Glomerular visceral epithelial cell (primary cell): Measurements from ENCODE around the gene LIMD2.

Experiments used
- DNase-seq: peaks from one replicate; pipeline ENCODE4 v3.0.0-alpha.2; 2016; ENCODE audit errors: extremely low spot score

The LIMD2 gene

GRCh38 chr17:63701456-63701820, 1.5 kb upstream of the LIMD2 start:
- no peak for DNase-seq

DNA sequence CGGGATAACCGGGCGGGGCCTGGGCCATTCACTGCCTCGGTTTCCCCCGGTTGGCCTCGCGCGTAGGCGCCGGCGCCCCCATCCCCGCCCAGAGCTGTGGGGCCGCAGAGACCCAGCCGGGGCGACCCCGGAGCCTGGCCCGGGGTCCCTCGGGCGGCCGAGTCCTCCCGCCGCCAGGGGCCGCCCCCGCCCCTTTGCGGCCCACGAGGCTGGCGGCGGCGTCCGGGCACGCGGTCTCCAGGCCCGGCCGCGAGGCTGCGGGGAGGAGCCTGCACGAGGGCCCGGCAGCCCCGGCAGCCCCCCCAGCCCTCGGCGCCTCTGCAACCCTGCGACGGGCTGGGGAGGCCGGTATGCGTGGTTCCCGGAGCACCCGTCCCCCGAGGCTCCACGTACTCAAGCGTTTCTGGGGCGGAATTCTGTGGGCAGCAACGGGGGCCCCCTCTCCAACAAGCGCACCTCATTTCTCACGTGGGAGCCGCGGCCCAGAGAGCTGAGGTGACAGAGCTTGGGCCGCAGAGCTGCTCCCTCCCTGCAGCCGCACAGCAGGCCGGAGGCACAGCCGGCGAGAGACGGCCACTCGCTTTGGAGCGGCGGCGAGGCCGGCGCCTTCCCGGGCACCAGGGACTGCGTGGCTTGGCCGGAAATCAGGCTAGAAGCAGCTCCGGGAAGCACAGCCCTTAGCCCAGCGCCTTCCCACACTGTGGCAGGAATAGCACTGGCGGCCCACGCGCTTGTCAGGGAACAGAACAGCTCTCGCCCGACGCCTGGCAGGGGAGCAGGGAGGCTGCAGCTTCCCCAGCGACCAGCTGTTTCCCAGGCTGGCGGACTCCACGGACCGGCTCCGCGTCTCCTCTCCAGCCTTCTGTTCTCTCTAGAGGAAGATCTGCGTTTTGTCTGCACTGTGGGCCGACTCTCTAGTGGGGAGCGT, 867 bp upstream of the LIMD2 start:
- DNase-seq = no peak

GRCh38 chr17:63698886-63699637, 863 bp downstream of the LIMD2 start:
- DNase-seq = peak; percentile 68

DNA sequence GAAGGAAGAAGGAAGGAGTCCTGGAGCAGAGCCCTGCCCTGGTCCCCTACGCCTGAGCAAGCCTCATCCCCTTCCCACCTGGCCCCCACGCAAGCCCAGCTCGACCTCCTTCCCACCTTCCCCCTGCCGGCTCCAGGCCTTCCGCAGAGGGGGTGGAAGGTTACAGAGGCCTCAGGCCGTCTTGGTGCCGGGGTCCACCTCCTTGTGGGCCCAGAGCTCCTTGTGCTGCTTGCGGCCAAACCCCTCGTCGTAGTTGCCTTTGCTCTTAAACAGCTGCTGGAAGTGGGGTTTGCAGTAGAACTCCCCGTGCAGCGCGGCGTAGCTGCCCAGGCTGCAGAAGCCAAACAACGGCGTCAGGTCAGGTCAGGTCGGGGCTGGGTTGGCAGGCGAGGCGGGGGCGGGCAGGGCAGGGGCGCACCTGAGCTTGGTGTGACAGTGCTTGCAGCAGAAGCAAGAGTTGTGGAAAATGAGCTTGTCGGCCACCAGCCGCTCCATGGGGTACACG, 1.5 kb downstream of the LIMD2 start:
- DNase-seq = no peak

DNA sequence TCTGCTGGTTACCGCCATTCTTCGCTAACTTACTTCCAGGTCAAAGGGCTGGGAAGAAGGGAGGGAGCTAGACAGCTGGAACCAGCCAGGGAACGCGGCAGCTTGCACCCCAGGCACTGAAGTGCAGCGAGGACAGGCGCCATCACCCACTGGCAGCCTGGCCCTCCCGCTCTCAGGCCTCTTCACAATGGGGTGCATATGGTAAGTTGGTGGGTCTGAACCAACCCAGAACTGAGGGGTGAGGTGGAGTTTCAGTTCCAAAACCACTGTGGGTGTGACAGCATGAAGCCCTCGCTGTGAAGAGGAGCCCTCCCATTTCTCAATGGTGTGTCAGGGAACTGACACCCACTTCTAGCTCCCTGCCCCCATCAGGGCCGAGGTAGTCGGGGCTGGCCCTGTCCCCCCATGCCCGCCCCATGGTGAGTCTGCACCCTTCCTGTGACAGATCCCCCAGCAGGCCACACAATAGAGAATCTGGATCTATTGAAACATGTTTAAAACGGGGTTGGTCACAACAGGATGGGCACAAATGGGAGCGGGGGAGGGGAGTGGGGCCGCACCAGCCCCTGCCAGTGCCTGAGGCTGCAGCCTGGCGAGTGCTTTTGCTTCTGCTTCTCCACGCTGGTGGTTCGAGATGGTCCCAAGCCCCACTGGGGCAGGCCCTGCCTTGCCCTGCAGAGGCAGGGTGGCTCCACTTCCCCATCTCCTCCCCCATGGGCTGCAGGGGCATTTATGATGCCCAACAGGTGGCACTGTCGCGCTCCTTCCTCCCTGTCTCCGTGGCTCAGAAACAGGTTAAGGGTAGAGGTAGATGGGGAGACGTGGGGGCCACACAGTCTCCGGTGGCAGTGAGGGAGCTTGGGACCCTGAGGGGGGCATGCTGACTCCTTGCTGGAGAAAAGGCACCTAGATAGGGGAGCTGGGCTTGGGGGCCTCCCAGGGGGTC, 2.3 kb downstream of the LIMD2 start:
- DNase-seq = peak; percentile 59

GRCh38 chr17:63696381-63696961, 3.5 kb downstream of the LIMD2 start:
- peak; percentile 52 for DNase-seq

GRCh38 chr17:63695889-63696288, 4.0 kb downstream of the LIMD2 start:
- no peak for DNase-seq

DNA sequence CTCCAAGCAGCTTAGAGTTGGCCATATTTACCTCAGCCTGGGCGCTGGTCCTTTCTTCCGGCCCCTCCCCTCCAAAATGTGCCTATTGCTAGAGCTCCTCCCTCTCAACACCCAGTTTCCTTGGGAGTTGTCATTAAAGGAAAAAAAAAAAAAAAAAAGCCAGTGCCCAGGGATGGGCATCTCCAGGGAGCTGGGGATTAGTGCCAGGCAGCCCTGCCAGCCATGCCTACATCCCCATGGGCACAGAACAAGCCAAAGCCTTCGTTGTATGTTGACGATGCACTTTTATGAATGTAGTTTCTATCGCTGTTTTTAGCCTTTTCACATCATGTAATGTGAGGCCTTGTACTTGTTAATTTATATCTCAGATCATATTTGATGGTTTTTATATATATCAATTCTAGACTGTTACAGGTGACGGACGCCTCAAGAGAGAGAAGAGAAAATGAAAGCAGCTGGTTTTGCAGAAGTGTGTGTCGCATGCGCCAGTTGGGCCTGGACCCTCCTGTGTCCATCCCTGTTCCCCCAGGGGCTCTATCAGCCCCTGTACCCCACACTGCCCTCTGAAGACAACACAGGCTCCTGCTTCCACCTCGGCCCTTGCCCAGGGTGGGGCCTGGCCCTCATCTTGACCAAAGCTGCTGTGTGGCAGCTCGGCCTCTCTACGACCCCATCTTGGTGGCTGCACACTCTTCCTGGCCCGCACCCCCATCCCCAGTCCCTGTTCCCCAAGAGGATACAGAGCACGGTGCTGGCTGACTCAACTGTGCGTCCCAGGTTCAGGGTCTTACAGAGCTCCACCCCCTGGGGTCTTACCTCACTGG, 4.8 kb downstream of the LIMD2 start:
- no peak for DNase-seq

- no peak for DNase-seq
These were observed 5.5 kb downstream of the LIMD2 start for GRCh38 chr17:63694229-63694949.

GRCh38 chr17:63693411-63694113, 6.4 kb downstream of the LIMD2 start:
- no peak for DNase-seq

- DNase-seq = no peak
These were observed 7.6 kb downstream of the LIMD2 start for GRCh38 chr17:63692195-63692816.

DNA sequence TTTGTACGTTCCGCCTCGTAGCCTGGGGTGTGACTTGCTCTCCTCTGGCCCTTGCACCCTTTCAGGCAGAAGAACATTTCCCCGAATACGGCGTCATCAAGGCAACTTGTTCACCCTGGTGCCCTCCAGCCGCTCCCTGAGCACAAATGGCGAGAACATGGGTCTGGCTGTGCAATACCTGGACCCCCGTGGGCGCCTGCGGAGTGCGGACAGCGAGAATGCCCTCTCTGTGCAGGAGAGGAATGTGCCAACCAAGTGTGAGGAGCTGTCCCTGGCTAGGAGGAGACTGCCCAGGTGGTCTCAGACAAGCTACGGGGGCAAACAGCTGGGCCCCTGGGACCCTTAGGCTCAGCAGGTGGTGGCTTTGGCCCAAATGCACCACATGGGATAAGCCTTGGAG, 10.4 kb downstream of the LIMD2 start:
- no peak for DNase-seq

DNA sequence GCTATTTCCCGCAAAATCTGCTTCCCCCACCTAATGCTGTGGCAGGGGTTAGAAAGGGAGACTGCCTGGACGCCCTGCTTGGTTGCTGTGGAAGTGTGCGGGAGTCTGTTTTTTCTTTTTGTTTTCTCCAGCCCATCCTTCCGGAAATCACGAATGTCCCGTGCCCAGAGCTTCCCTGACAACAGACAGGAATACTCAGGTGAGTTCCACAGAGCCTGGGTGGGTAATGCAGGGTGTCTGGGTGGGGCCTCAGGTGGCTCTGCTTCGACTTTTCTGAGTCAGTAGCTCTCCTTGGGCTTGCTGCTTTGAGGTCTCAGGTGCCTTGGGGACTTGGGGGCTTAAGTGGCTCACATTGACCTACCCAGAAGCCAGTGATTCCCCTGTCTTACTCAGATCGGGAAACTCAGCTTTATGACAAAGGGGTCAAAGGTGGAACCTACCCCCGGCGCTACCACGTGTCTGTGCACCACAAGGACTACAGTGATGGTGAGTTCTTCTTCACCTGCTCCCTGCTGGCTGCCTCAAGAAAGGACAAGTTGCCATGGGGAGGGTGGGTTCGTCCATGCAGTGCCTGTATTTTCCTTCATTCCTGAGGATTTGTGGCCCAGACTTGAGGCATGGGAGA, 11.4 kb downstream of the LIMD2 start:
- no peak for DNase-seq

- DNase-seq = no peak
These were observed 13.7 kb downstream of the LIMD2 start for GRCh38 chr17:63686138-63686685.

GRCh38 chr17:63685578-63685977, 14.3 kb downstream of the LIMD2 start:
- no peak for DNase-seq

- DNase-seq = no peak
These were observed 14.9 kb downstream of the LIMD2 start for GRCh38 chr17:63685041-63685440.

- DNase-seq = no peak
These were observed 16.9 kb downstream of the LIMD2 start for GRCh38 chr17:63682981-63683380.

DNA sequence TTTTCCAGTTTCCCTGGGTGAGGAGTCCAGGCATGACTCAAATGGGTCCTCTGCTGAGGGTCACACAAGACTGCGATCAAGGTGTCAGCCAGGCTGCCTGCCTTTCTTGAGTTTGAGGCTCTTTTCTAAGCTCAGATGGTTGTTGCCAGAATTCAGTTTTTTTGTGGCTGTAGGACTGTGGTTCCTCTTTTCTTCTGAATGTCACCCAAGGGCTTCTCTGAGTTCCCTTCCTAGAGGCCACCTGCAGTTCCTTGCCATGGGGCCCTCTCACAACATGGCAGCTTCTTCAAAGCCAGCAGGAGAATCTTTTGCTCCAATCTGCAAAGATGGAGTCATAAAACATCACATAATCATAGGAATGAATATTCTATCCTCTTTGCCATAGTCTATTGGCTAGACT, 17.5 kb downstream of the LIMD2 start:
- no peak for DNase-seq
